ENCODE results near the gene RAP1GDS1. TPM values are rescaled to one million over a fixed set of nuclear protein-coding genes. Genes with fewer than 3 reads are reported as not detected.

RAP1GDS1 gene
- polyA plus RNA-seq, 1 donor, result 21.9 TPM

- Histone ChIP-seq H3K36me3 (ENCODE audit: control insufficient read depth, insufficient read depth, low read length) (no peaks in the 10 kb centered on the region), H3K27ac (ENCODE audit: low read length) (no peak overlapping the region), H3K27me3 (ENCODE audit: control insufficient read depth, insufficient read depth, low read length) (no peaks in the 10 kb centered on the region), H3K4me1 (ENCODE audit: control insufficient read depth, insufficient read depth, low read length) (no peaks in the 10 kb centered on the region), H3K9me3 (ENCODE audit: control insufficient read depth, low read depth, low read length) (no peaks in the 10 kb centered on the region), H3K4me3 (ENCODE audit: low read length) (no peak overlapping the region)
- no peak for DNase-seq
- WGBS (ENCODE audit: insufficient coverage, low lambda C conversion rate), result 83% methylated on average over 2 of the region's 4 CpGs
Observed at GRCh38 chr4:98493296-98493695, 232.1 kb downstream of the RAP1GDS1 start.

Other genes starting within 250 kb of the RAP1GDS1 start
- gene STPG2, start 117.9 kb upstream of the RAP1GDS1 start, polyA plus RNA-seq, result 0.36 TPM

All from large intestine (tissue), 3 donors.